DMS 273 (cell line): ENCODE results near the gene OR6B1.

Experiments used
- DNase-seq: peaks from one replicate; lab custom pipeline; 2025; ENCODE audit not compliant: unreplicated experiment; lab: John Stamatoyannopoulos, UW

The OR6B1 gene

DNA sequence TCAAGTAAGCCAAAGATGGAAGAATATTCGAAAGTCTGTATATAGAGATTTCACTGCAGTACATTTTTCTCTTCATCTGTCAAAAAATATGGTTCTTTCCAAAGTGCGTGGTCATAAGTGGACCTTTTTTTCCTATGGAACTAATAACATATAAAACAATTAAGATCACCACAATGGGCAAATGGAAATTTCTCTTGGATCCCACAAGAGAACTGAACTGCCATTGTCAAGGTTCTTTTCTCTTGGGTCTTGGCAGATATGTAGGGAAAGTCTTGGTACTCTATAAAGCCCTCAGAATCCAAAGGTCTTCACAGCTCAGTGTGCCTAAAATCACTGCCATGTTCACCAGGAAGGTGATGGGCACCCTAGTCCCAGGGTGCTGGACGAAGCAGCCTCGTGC is at the start of gene OR6B1:
Gene OR6B1, plus strand, starts transcription at position 301 of the 400 bp plus-strand sequence. CDS start 3,677 bp downstream, outside the sequence.
- no peak for DNase-seq

DNA sequence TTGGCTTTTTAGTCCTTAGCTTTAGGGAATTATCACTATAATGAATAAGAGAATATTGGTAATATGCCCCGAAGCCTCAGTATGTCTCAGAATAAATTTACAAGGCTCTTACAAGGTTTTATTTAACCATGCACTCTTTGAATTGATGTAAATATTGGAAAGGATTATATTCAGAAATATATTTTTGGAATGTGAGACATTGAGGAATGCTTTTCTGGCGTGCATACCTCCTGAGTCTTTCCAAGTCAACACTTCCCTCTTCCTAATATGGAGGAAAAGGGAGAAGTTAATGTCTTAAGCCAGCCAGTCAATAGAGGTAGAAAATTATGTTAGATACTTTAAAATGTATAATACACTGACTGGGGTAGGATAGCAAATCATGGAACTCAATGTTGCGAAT is 46.7 kb upstream of the OR6B1 start:
- DNase-seq = no peak

DNA sequence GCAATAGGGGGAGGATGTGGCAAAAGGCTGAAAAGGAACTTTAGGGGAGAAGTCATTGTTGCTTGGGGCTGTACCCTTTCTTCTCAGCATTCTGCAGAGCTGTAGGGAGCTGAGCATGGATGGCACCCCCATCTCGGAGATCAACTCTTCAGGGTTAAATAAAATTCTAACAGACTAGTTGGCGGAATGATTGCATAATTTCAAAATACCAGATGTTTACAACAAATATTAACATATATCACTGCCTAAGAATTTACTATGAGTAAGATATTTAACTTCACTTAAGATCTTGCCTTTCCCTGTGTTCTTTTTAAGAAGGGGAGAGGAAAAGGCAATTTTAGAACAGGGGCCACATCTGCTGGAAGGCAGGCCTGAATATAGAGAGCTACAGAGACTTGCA is 46.0 kb upstream of the OR6B1 start:
- no peak for DNase-seq

DNA sequence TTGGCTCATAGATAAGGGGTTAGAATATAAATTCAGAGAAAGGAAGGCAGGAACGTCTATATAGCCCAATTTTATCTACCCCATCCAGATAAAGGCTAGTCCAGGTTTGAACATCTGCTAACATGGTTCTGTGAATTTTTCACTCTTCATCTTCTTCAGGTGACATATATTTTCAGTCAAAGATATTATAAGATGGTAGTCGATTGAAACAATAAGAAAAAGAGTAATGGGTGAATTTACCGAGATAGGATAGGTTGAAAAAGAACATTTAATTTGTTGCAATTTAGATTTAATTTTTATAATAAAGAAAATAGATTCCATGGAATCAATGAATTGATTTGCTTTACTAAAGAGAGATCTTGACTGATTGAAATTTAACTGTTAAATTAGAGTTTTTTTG is 45.6 kb upstream of the OR6B1 start, which contains the start of gene OR2F1:
Gene OR2F1, plus strand, starts transcription at position 301 of the 400 bp plus-strand sequence. CDS start 5,127 bp downstream, outside the sequence.
- no peak for DNase-seq

DNA sequence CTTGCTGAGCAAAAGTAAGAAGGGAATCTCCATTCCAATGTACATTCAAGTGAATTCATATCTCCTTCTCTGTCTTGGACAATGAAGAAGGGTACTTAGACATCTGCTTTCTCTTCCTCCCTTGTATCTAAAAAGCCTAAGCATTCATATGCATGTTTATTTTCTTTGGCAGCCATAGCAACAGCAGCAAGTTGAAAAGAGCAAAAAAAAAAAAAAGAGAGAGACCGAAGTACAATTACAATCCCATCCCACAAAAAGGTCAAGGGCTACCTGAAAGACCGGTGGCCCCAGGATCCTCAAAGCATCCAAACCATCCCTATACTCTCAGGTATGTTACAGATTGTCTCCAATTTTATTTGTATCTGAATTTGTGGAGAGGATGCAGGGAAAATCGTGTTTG is 41.3 kb upstream of the OR6B1 start:
- DNase-seq = no peak

DNA sequence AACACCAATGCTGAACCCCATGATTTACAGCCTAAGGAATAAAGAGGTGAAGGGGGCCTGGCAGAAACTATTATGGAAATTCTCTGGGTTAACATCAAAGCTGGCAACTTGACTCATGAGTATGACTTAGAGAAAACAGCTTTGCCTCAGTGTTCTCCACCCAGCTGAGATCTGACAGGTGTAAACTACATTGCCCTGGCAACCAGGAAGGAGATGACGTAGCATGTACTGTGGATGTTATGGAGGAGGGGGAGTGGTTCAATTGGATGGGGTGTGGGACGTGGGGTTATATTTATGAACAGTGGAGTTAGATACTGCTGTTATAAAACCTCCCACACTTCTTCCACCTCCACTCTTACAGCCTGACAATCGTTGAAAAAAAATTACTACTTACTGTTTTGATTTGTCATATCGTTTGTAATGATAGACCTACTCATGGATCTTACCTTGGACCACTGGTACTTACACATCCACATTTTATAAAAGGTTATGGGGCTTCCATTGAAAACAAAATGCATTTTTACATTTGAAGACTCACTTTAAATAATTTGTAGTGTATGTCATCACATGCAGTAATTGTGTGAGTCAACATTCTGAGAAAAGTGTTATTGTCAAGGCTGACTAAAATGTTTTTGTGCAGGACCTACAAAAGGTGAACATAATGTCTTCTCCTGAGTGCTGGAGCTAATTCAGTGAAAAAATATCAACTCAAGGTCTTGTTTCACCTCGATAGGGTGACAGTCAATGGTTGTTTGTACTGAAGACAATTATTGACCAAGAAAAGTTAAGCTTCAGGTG is 39.1 kb upstream of the OR6B1 start:
- no peak for DNase-seq

DNA sequence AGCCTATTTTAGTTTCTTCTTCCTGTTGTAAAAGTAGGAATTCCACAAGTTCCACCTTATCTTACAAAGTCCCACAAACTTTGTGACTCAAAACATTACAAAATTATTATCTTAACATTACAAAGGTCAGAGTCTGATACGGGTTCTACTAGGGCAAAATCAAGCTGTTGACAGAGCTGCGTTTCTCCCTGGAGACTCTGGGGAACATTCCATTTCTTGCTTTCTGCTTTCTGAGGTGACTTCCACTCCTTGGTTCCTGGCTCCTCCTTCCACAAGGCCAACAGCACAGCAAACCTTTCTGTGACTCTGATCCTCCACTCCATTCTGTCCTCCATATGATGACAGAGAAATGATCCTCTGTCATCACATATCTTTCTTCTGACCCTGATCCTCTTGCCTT is 34.8 kb upstream of the OR6B1 start:
- DNase-seq = no peak

DNA sequence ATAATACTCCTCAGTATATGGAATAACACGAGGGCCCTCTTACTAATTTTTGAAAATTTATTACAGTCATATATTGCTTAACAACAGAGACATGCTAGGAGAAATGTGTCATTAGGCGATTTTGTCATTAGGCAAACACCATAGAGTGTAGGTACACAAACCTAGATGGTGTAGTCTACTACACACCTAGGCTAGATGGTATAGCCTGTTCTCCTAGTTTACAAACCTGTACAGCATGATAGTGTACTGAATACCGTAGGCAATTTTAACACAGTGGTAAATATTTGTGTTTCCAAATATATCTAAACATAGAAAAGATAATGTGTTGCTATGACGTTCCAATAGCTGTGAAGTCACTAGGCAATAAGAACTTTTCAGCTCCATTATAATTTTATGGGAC is 32.7 kb upstream of the OR6B1 start:
- DNase-seq = no peak

DNA sequence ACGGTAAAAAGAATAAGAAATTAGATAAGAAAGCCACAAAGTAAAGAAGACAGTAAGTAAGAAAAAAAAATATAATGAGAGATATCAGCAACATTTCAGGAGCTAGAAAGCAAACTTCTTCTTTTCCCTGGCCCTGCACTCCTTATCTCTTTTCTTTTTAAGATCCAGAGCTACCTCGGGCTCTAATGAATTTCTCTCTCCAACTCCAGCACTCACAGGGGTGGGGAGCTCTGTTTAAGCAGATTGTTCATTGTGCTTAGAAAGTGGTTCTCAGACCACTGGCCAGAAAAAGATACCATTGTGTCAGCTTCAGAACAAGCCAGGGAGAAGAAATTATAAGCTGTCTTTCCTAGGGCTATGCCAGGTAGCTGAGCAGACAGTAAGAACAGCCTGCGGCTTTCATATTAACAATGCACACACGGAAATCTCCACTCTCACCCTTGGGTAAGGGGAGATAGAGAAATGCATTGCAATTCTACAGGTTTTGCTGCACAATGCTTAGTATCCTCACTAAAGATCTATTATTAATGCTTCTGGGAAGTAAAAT is 26.2 kb upstream of the OR6B1 start:
- no peak for DNase-seq

DNA sequence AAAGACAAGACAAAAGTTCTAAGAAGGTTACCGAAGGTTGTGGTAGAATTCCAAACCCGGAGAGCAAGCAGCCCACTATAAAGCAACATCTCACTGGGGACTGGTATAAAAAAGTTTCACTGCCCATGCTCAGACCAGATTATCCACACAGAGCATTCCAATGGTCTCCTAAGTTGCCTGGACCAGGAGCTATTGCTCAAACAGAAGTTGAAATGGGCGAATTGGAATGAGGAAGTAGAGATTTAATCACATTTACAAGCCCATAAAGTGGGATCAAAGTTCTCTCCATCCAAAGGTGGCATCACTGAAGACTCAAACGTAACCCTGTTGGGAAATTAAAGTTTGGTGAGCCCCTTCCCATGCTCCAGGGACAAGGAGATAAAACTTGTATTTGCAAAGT is 25.7 kb upstream of the OR6B1 start:
- no peak for DNase-seq

DNA sequence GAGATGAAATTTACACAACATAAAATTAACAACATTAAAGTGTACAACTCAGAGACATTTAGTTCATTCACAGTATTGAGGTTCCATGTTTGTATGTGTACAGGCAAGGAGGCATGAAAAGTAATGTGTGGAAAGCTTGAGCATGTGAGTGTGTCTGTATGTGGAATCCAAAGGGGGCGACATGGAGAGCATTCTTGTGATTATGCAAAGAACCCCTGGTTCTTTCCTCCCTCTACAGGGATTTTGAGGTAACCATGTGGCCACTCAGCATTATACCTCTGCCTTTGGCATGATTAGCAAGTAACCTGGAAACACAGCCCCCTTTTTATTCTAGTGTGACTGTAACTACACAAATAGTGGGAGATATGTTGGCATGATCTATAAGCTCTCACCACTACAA is 24.5 kb upstream of the OR6B1 start:
- DNase-seq = no peak

DNA sequence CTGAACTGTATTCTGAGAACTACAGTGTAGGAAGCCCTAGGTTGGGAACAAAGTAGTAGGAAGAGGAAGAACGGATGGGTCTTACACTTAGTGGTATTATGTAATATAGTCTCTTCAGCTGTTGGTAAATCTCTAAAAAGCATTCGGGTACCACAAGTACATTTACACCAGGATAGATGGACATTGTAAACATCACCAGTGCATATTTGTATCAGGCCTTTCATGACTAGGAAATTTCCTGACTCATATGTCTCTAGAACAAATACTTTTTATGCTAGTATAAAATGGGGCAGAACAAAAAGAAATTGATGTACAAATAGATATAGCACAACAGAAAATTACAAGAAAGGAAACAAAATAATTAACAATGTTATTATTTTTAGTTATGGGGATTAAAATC is 21.5 kb upstream of the OR6B1 start:
- DNase-seq = no peak

DNA sequence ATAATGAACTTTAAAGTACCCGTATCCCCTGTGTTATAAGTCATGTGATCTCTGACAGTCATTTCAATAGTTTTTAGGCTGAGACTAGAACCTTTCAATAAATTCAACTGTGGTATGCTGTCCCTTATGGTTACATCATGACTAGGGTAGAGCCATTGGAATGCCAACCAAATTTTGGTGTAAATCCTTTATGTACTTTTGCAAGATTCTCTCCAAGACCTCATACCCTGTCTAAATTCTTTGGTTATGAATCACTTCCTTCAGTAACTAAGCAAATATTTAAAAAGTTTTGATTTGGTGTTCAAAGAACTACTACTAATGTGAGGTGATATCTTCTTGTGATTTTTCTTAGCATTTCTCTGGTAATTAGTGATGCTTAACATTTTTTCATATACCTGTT is 20.8 kb upstream of the OR6B1 start:
- DNase-seq = no peak

DNA sequence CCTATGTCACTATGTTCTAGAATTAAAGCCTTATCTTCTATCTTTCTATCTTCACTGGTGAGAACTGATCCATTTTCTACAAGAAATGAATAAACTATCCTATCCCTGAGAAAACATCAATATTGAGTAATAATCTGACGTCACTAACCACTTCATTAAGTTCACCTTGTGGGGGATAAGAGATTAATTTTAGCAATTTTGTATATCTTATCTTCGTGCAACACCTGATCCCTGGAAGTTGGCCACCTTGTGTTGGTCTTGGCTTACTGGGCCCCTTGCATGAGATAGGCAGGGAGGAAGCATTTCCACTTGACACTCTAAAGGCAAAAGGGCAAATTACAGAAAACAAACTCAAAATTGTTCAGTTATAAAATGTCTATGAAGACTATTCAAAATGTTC is 20.1 kb upstream of the OR6B1 start:
- no peak for DNase-seq

DNA sequence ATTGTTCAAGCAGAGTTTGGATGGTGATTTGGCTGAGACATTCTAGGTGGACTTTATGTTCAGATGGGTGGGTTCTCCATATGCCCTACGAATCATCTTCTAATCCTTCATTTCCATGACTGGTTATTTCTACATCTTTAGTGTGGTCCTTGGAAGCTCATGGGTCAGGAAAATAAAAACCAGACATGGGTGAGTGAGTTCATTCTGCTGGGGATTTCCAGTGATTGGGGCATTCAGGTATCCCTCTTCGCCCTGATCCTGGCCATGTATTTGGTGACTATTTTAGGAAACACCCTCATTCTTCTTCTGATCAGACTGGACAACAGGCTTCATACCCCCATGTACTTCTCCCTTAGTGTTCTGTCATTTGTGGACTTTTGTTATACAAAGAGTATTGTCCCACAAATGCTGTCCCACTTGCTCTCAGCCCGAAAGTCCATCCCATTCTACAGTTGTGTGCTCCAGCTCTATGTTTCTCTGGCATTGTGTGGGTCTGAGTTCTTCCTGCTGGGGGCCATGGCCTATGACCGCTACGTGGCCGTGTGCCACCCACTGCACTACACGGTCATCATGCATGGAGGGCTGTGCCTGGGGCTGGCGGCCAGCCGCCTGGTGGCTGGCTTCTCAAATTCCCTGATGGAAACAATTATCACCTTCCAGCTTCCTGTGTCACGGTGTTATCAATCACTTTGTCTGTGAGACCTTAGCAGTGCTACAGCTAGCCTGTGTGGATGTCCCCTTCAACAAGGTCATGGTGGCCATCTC is 19.2 kb upstream of the OR6B1 start:
- no peak for DNase-seq

DNA sequence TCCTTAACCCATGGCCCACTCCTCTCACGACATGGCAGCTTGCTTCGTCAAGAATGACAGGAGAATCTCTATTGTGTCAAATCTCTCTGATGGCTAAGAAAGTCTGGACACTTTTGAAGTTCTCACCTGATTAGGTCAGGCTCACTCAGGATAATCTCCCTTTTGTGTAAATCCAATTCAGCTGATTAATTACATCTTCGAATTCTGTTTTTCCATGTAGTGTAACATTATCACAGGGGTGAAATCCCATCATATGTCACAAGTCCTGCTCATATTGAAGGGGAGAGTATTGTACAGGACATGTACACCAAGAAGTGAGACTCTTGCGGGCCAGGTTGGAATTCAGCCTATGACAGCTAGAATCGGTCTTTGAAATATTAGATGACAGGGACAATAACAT is 16.2 kb upstream of the OR6B1 start:
- no peak for DNase-seq

DNA sequence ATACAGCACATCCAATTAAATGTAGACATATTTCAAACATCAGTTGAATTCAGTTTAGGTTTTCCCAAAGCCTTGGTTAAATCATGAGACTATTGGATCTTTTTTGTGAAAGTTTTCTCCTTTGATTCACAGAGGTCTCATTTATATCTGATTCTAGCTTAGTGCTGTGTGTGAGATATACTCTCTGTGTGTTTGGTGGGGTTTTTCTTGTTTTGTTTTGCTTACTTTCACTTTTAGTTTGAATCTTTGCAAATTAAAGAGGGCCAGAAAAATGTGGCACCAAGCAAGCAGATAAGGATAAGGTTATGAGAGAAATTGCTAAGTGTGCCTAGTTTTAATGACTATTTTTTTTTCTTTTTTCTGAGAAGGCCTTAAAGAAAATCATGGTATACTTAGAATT is 12.6 kb upstream of the OR6B1 start:
- DNase-seq = no peak

DNA sequence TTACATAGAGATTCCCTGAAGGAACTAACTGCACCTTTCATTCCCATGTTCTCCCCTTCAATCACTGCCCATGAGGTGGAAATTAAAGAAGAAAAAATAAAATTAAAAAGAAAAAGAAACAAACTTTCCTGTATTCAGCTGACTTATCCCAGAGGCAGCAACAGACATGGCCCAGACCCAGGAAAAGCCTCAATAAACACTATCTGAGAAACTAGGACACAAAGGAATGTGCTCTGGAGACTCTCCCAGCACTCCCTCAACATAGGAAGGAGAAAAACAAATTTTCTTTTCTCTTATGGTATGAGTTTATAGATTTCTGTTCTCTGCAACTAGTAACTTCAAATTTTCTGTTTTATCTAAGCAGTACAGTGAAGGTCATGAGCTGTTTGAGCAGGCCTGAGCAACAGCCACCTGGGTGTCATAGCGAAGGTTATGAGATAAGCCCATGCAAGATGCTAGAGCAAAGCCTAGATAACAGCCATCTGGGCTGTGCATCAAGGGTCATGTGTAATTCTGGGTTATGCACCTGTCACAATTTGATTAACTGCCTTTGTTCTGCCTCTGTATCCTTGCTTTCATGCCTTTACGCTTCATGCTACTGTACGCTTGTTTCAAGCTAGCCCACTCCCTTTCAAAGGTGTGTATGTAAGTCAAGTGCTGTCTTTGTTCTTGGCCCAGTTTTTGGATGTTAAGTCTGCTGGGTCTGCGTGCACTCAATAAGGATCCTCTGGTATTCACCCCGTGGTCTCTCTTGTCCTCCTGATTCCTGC is 11.0 kb upstream of the OR6B1 start:
- no peak for DNase-seq

DNA sequence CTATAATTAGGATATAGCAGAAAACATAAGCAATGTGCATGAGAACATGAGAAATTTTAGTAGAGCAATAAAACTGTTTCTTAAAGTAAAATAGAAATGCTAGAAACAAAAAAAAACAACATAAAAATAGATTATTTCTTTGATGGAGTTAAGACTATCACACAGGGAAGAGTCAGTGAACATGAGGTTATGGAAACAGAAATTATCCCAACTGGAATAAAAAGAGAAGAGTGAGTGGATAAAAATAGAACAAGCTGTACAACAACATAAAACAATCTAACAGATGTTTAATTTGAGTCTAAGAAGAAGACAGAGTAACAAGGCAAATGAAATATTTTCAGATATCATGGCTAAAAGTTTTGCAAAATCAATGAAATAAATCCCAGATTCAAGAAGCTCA is 7.5 kb upstream of the OR6B1 start:
- DNase-seq = no peak

DNA sequence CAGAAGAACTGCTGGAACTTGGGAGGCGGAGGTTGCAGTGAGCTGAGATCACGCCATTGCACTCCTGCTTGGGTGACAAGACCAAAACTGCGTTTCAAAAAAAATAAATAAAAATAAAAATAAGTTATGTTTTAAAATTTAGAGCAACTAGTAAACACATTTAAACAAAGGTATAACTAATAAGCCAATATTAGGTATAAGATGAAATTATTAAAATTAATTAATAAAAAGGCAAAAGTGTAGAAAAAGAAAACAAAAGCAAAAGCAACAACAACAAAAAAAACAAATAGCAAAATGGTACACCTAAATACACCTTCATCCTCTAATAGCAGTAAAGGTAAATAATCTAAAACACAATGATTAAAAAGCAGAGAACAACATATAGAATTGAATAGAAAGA is 6.2 kb upstream of the OR6B1 start:
- DNase-seq = no peak

DNA sequence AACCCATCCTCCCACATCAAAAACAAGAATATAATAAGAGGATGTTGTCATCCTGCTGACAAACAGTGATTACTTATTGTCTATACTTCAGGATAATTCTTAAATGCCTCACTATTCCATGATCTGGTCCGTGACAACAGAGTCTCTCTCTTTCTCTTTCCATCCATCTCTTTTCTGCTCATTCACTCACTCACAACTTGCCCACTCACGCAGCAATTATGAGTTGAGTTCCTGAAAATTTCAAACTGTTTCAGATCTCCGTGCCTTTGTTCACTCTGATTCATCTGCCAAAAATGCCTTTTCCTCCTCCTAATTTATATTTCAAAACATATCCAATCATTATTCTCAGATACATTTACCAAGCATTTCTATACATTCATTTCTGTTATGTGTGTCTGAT is 1.4 kb downstream of the OR6B1 start:
- no peak for DNase-seq
